Astrocyte of the spinal cord (primary cell): ENCODE results near the gene KIF3C.

Experiments
- DNase-seq: peaks from one replicate; pipeline ENCODE4 v3.0.0; 2011; ENCODE audit warnings: low read depth, low spot score
- H3K4me3 ChIP-seq: 2 replicates; pipeline ENCODE4 v1.5.1; 2011; ENCODE audit warnings: low read depth, mild to moderate bottlenecking, low read length, moderate library complexity
- in situ Hi-C: cut with HindIII; loops from 2 replicates; pipeline ENCODE4 v1.10.0; 2017; ENCODE audit warnings: low sequenced_read_pairs
- TF ChIP-seq, protein P1 (sequence below): IDR thresholded peaks from 2 replicates; pipeline ENCODE4 v1.5.1; 2012; ENCODE audit warnings: low read depth, mild to moderate bottlenecking, low read length, inconsistent platforms

Gene KIF3C

GRCh38 chr2:25933622-25934021 is 48.7 kb downstream of the KIF3C start:
- no peak for DNase-seq
- TF ChIP-seq, protein P1, sequence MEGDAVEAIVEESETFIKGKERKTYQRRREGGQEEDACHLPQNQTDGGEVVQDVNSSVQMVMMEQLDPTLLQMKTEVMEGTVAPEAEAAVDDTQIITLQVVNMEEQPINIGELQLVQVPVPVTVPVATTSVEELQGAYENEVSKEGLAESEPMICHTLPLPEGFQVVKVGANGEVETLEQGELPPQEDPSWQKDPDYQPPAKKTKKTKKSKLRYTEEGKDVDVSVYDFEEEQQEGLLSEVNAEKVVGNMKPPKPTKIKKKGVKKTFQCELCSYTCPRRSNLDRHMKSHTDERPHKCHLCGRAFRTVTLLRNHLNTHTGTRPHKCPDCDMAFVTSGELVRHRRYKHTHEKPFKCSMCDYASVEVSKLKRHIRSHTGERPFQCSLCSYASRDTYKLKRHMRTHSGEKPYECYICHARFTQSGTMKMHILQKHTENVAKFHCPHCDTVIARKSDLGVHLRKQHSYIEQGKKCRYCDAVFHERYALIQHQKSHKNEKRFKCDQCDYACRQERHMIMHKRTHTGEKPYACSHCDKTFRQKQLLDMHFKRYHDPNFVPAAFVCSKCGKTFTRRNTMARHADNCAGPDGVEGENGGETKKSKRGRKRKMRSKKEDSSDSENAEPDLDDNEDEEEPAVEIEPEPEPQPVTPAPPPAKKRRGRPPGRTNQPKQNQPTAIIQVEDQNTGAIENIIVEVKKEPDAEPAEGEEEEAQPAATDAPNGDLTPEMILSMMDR, result no peak
- H3K4me3 ChIP-seq, result no peak overlapping the region
- in situ Hi-C loops, result no loop called here

- no peak for DNase-seq
- in situ Hi-C loops, result no loop called here
- H3K4me3 ChIP-seq, result no peak overlapping the region
- TF ChIP-seq, protein P1, result no peak
Measured at GRCh38 chr2:25929789-25930473, 52.4 kb downstream of the KIF3C start.

GRCh38 chr2:25928668-25929067 is 53.6 kb downstream of the KIF3C start:
- no peak for DNase-seq
- TF ChIP-seq, protein P1, result no peak
- in situ Hi-C loops, result no loop called here
- no peak overlapping the region for H3K4me3 ChIP-seq

- TF ChIP-seq, protein P1, result no peak
- DNase-seq, result no peak
- H3K4me3 ChIP-seq, result no peak overlapping the region
- in situ Hi-C loops, result no loop called here
Measured at GRCh38 chr2:25926984-25927756, 55.1 kb downstream of the KIF3C start.

DNA sequence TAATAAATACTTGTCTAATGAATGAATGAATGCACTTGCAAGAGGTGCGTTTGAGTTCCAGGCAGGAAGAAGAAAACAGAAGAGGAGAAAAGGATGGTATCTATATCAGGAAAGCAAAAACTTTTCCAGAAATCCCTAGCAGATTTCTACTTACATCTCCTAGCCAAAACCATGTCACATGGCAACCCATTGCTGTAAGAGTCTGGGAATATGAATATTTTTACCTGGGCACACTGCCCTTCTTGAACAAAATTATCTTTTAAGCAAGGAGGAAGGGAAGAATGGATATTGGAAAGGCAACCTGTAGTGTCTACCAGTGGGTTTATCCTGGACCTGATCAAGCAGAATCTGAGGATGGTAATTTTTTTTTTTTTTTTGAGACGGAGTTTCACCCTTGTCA is 59.8 kb downstream of the KIF3C start:
- no peak overlapping the region for H3K4me3 ChIP-seq
- TF ChIP-seq, protein P1, result no peak
- in situ Hi-C loops, result no loop called here
- no peak for DNase-seq

DNA sequence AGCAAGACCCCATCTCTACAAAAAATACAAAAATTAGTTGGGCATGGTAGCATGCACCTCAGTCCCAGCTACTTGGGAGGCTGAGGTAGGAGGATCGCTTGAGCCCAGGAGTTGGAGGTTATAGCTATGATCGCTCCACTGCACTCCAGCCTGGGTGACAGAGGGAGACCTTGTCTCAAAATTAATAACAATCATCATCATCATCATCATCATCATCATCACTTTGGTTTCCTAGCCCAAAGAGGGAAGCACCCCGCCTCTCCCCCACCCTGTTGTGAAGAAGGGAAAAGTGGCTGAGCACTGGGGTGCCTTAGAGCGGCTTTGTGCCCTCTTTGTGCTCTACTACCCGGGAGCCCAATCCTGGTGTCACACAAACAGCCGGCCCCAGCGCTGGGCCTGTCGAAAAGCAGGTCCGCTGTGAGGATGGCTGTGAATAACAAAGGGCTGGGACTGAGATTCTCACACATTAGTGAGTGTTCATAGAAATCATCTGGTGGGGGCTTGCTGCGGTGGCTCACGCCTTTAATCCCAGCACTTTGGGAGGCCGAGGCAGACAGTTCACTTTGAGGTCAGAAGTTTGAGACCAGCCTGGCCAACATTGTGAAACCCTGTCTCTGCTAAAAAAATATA is 61.4 kb downstream of the KIF3C start:
- TF ChIP-seq, protein P1, result no peak
- in situ Hi-C loops, result no loop called here

More for the DNA sequence above, 61.4 kb downstream of the KIF3C start:
- H3K4me3 ChIP-seq, result no peak overlapping the region
- DNase-seq, result no peak
